Hepatocyte (in vitro differentiated cells): ENCODE data around the gene ATP5MC2.

ENCODE experiments used
- EZH2 ChIP-seq: fragments of 200-600 bp; sonication (generic); IDR thresholded peaks from 2 replicates; pipeline ENCODE4 v1.6.1; 2016; ENCODE audit warnings: antibody characterized with exemption, mild to moderate bottlenecking, borderline replicate concordance
- TF ChIP-seq, protein P1 (sequence below): fragments of 200-600 bp; sonication (generic); IDR thresholded peaks from 2 replicates; pipeline ENCODE4 v1.5.1; 2016; ENCODE audit warnings: antibody characterized with exemption, mild to moderate bottlenecking; ENCODE audit not compliant: poor library complexity

DNA sequence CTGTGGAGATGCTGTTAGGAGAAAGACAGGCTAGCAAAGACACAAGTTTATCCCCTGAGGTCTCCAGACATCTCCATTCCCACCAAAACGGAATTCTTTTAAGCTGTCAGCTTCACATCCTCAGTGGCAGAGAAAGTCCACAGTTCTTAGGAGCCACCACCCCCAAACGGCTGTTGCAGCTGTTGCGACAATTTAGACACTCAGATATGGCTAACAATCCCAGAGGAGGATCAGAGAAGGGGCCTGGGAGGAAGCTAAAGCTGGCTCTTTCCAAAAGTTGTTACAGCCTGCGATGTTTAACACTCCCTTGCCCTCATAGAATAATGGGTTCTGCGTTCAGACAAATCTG lies 1.9 kb upstream of the ATP5MC2 start:
- TF ChIP-seq, protein P1, sequence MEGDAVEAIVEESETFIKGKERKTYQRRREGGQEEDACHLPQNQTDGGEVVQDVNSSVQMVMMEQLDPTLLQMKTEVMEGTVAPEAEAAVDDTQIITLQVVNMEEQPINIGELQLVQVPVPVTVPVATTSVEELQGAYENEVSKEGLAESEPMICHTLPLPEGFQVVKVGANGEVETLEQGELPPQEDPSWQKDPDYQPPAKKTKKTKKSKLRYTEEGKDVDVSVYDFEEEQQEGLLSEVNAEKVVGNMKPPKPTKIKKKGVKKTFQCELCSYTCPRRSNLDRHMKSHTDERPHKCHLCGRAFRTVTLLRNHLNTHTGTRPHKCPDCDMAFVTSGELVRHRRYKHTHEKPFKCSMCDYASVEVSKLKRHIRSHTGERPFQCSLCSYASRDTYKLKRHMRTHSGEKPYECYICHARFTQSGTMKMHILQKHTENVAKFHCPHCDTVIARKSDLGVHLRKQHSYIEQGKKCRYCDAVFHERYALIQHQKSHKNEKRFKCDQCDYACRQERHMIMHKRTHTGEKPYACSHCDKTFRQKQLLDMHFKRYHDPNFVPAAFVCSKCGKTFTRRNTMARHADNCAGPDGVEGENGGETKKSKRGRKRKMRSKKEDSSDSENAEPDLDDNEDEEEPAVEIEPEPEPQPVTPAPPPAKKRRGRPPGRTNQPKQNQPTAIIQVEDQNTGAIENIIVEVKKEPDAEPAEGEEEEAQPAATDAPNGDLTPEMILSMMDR: no peak
- TF ChIP-seq EZH2: no peak
